GM13976 (cell line): Measurements from ENCODE around the gene EXTL1.

Experiments used
- DNase-seq: peaks from one replicate; pipeline ENCODE4 v3.0.0; 2012; ENCODE audit warnings: low spot score
- CTCF ChIP-seq: IDR thresholded peaks from 2 replicates; pipeline ENCODE4 v1.5.1; 2012; ENCODE audit warnings: borderline replicate concordance, mild to moderate bottlenecking; ENCODE audit not compliant: insufficient read depth; ENCODE audit errors: extremely low read depth, missing control alignments, control extremely low read depth
- in situ Hi-C: fragments of 300-500 bp; cut with MboI; formaldehyde crosslinking; loops from one replicate; pipeline ENCODE4 v1.12.0; 2022; ENCODE audit warnings: low sequenced_read_pairs, mixed read lengths, inconsistent platforms; ENCODE audit not compliant: unreplicated experiment

The EXTL1 gene

GRCh38 chr1:26041401-26041800 lies 19.8 kb downstream of the EXTL1 start:
- in situ Hi-C loops, result no loop called here
- no peak for TF ChIP-seq CTCF
- no peak for DNase-seq

- in situ Hi-C loops, result no loop called here
- no peak for TF ChIP-seq CTCF
- DNase-seq, result no peak
These were observed 20.4 kb downstream of the EXTL1 start for GRCh38 chr1:26041978-26042377.

- in situ Hi-C loops, result no loop called here
- no peak for DNase-seq
These were observed 22.2 kb downstream of the EXTL1 start for GRCh38 chr1:26043765-26044164.

GRCh38 chr1:26044414-26044813 lies 22.8 kb downstream of the EXTL1 start:
- TF ChIP-seq CTCF, result no peak
- DNase-seq, result no peak
- in situ Hi-C loops, result no loop called here

More at GRCh38 chr1:26043765-26044164, 22.2 kb downstream of the EXTL1 start:
- TF ChIP-seq CTCF, result no peak

GRCh38 chr1:26044971-26045721 lies 23.6 kb downstream of the EXTL1 start:
- no peak for TF ChIP-seq CTCF
- no peak for DNase-seq
- in situ Hi-C loops, result no loop called here

- in situ Hi-C loops, result no loop called here
- no peak for DNase-seq
- no peak for TF ChIP-seq CTCF
These were observed 24.2 kb downstream of the EXTL1 start, which contains the start of gene SLC30A2 for GRCh38 chr1:26045722-26046245. Gene SLC30A2, minus strand, starts transcription at chr1:26046118. Its CDS starts 222 bp downstream, at chr1:26045896.
